ENCODE measurements around the gene CMPK2.
A peak's percentile ranks its signal among the peaks of the same experiment; 100 is the strongest.

CMPK2 gene

GRCh38 chr2:6841537-6842287, 24.0 kb downstream of the CMPK2 start:
- DNase-seq (ENCODE audit: low spot score) = no peak

- no peak for DNase-seq (ENCODE audit: low spot score)
Measured at GRCh38 chr2:6838673-6839319, 26.9 kb downstream of the CMPK2 start.

- DNase-seq (ENCODE audit: low spot score) = no peak
Measured at GRCh38 chr2:6835467-6835866, 30.2 kb downstream of the CMPK2 start.

GRCh38 chr2:6834163-6834562, 31.5 kb downstream of the CMPK2 start:
- DNase-seq (ENCODE audit: low spot score) = no peak

- DNase-seq (ENCODE audit: low spot score) = no peak
Measured at GRCh38 chr2:6833300-6833604, 32.5 kb downstream of the CMPK2 start.

GRCh38 chr2:6832596-6833299, 33.0 kb downstream of the CMPK2 start:
- DNase-seq (ENCODE audit: low spot score) = no peak

GRCh38 chr2:6831229-6831628, 34.5 kb downstream of the CMPK2 start:
- no peak for DNase-seq (ENCODE audit: low spot score)

GRCh38 chr2:6828299-6828584, 37.5 kb downstream of the CMPK2 start:
- DNase-seq (ENCODE audit: low spot score) = peak; percentile 77

GRCh38 chr2:6827566-6828298, 38.0 kb downstream of the CMPK2 start:
- DNase-seq (ENCODE audit: low spot score) = no peak

GRCh38 chr2:6826081-6826913, 39.4 kb downstream of the CMPK2 start:
- DNase-seq (ENCODE audit: low spot score) = peak; percentile 93

- DNase-seq (ENCODE audit: low spot score) = no peak
Measured at GRCh38 chr2:6824962-6825361, 40.7 kb downstream of the CMPK2 start.

GRCh38 chr2:6823111-6823510, 42.6 kb downstream of the CMPK2 start:
- no peak for DNase-seq (ENCODE audit: low spot score)

- DNase-seq (ENCODE audit: low spot score) = no peak
Measured at GRCh38 chr2:6822406-6822805, 43.3 kb downstream of the CMPK2 start.

- no peak for DNase-seq (ENCODE audit: low spot score)
Measured at GRCh38 chr2:6820903-6821584, 44.7 kb downstream of the CMPK2 start.

GRCh38 chr2:6820236-6820635, 45.5 kb downstream of the CMPK2 start:
- no peak for DNase-seq (ENCODE audit: low spot score)

- no peak for DNase-seq (ENCODE audit: low spot score)
Measured at GRCh38 chr2:6819668-6820067, 46.0 kb downstream of the CMPK2 start.

GRCh38 chr2:6818012-6818411, 47.7 kb downstream of the CMPK2 start:
- DNase-seq (ENCODE audit: low spot score) = no peak

GRCh38 chr2:6814869-6815268, 50.8 kb downstream of the CMPK2 start:
- DNase-seq (ENCODE audit: low spot score) = no peak

- no peak for DNase-seq (ENCODE audit: low spot score)
Measured at GRCh38 chr2:6814312-6814711, 51.4 kb downstream of the CMPK2 start.

- DNase-seq (ENCODE audit: low spot score) = no peak
Measured at GRCh38 chr2:6813573-6813972, 52.1 kb downstream of the CMPK2 start.

GRCh38 chr2:6812857-6813530, 52.7 kb downstream of the CMPK2 start:
- DNase-seq (ENCODE audit: low spot score) = no peak

Measured in COLO829 (cell line).